Measurements from ENCODE around the gene RARRES2. TPM values are rescaled to one million over a fixed set of nuclear protein-coding genes. Genes with fewer than 3 reads are reported as not detected.
"Not testable (repeated sequence)": the region's sequence is repeated elsewhere in the genome, so short reads cannot be mapped to it uniquely, and the experiment has no call there.

RARRES2 gene
- total RNA-seq, 4 donors from 2014 or later, result 84.2 to 124 (median 102) TPM

GRCh38 chr7:150295027-150295426, 46.4 kb downstream of the RARRES2 start:
- DNase-seq; H3K4me3 ChIP-seq; intact Hi-C loops (cut with DNase I; ENCODE audit: low total_unique reads); H3K9me3 ChIP-seq; H3K27ac ChIP-seq; H3K27me3 ChIP-seq; H3K36me3 ChIP-seq; in situ Hi-C loops (cut with MboI; ENCODE audit: low pct_ligation_motif_present in 1 of 4, low pct_unique_long_range_greater_than_20kb in 1 of 4, low sequenced_read_pairs in 3 of 4); H3K4me1 ChIP-seq: not testable (repeated sequence)
- WGBS, 2 donors (ENCODE audit: low coverage in 1 of 2), result 93 to 95% methylated on average over 4 to 8 of the region's 8 CpGs

GRCh38 chr7:150290317-150290716, 51.1 kb downstream of the RARRES2 start:
- H3K27me3 ChIP-seq; H3K9me3 ChIP-seq; DNase-seq; H3K4me1 ChIP-seq; H3K27ac ChIP-seq; in situ Hi-C loops (cut with MboI; ENCODE audit: low pct_ligation_motif_present in 1 of 4, low pct_unique_long_range_greater_than_20kb in 1 of 4, low sequenced_read_pairs in 3 of 4); H3K36me3 ChIP-seq; intact Hi-C loops (cut with DNase I; ENCODE audit: low total_unique reads); H3K4me3 ChIP-seq: not testable (repeated sequence)
- WGBS, 2 donors (ENCODE audit: low coverage in 1 of 2), result 54 to 83% methylated on average over 2 to 6 of the region's 6 CpGs

GRCh38 chr7:150288816-150289215, 52.6 kb downstream of the RARRES2 start:
- in situ Hi-C loops (cut with MboI; ENCODE audit: low pct_ligation_motif_present in 1 of 4, low pct_unique_long_range_greater_than_20kb in 1 of 4, low sequenced_read_pairs in 3 of 4); intact Hi-C loops (cut with DNase I; ENCODE audit: low total_unique reads); H3K4me1 ChIP-seq; H3K4me3 ChIP-seq; H3K9me3 ChIP-seq; H3K36me3 ChIP-seq; DNase-seq; H3K27ac ChIP-seq; H3K27me3 ChIP-seq: not testable (repeated sequence)
- WGBS, 2 donors (ENCODE audit: low coverage in 1 of 2), result 87% methylated on average over 4 of the region's 6 CpGs; no CpG with 5 or more reads in 1 of the 2 donors

Other genes starting within 250 kb of the RARRES2 start
- 10 to 100 TPM in 3 of 4 donors, 1 to 10 TPM in 1; 1.4 to 55.4 (median 17.2) TPM for gene LRRC61, start 18.3 kb downstream of the RARRES2 start, total RNA-seq
- 10 to 100 TPM; 19.9 to 71.1 (median 42.7) TPM for gene ACTR3C, start 18.1 kb downstream of the RARRES2 start, total RNA-seq
- 100 to 1,000 TPM; 182 to 414 (median 247) TPM for gene REPIN1, start 27.2 kb upstream of the RARRES2 start, total RNA-seq
- 10 to 100 TPM in 3 of 4 donors, 1 to 10 TPM in 1; 8.9 to 75.2 (median 15.2) TPM for gene ZNF775, start 37.7 kb upstream of the RARRES2 start, total RNA-seq
- 1 to 10 TPM; 1.5 to 4.3 (median 2.9) TPM for gene GIMAP8, start 109.0 kb upstream of the RARRES2 start, total RNA-seq
- gene GIMAP7, start 173.2 kb upstream of the RARRES2 start, total RNA-seq, result 10 to 100 TPM in 1 of 4 donors, 1 to 10 TPM in 2, under 1 TPM in 1; 1.00 to 11.9 (median 6.1) TPM
- gene GIMAP4, start 225.8 kb upstream of the RARRES2 start, total RNA-seq, result 10 to 100 TPM in 3 of 4 donors, 1 to 10 TPM in 1; 7.1 to 37.6 (median 15.7) TPM